Measurements from ENCODE around the gene NDUFS2.

The NDUFS2 gene

GRCh38 chr1:161223805-161224694 lies 21.9 kb downstream of the NDUFS2 start:
- TF ChIP-seq FOXP2 (optimal IDR thresholded peaks at IDR 0.05; ENCODE audit: borderline replicate concordance, extremely low read depth, extremely low read length, insufficient read depth) = no peak
- TF ChIP-seq REST (IDR thresholded peaks at IDR 0.05; ENCODE audit: insufficient read depth in 1 of 2, low read depth in 2 of 2, low read length in 2 of 2) = no peak
- no peak for TF ChIP-seq POLR2AphosphoS5 (IDR thresholded peaks at IDR 0.05; ENCODE audit: low read depth, low read length)
- no peak for TF ChIP-seq SIN3A (IDR thresholded peaks at IDR 0.05; ENCODE audit: borderline replicate concordance, insufficient read depth, low read length)
- TF ChIP-seq TAF1 (IDR thresholded peaks at IDR 0.05; ENCODE audit: borderline replicate concordance, insufficient read depth, low read length) = no peak

GRCh38 chr1:161225178-161225533 lies 23.0 kb downstream of the NDUFS2 start:
- TF ChIP-seq TAF1 (IDR thresholded peaks at IDR 0.05; ENCODE audit: borderline replicate concordance, insufficient read depth, low read length) = no peak

- TF ChIP-seq REST (IDR thresholded peaks at IDR 0.05; ENCODE audit: insufficient read depth in 1 of 2, low read depth in 2 of 2, low read length in 2 of 2) (peak in 1 of 2 experiments; percentile 26; a peak in 1 of 4 replicates), SIN3A (IDR thresholded peaks at IDR 0.05; ENCODE audit: borderline replicate concordance, insufficient read depth, low read length) (no peak), POLR2AphosphoS5 (IDR thresholded peaks at IDR 0.05; ENCODE audit: low read depth, low read length) (no peak; the same call in 1 of the 2 replicates), TAF1 (IDR thresholded peaks at IDR 0.05; ENCODE audit: borderline replicate concordance, insufficient read depth, low read length) (peak; percentile 94)
Observed at GRCh38 chr1:161225534-161226319, 23.6 kb downstream of the NDUFS2 start, which contains the start of gene TOMM40L. TSS of gene TOMM40L (plus strand) at chr1:161226060. CDS start at chr1:161226490, 430 bp downstream.

- TF ChIP-seq REST (IDR thresholded peaks at IDR 0.05; ENCODE audit: insufficient read depth in 1 of 2, low read depth in 2 of 2, low read length in 2 of 2) (no peak), POLR2AphosphoS5 (IDR thresholded peaks at IDR 0.05; ENCODE audit: low read depth, low read length) (no peak), SIN3A (IDR thresholded peaks at IDR 0.05; ENCODE audit: borderline replicate concordance, insufficient read depth, low read length) (no peak), TAF1 (IDR thresholded peaks at IDR 0.05; ENCODE audit: borderline replicate concordance, insufficient read depth, low read length) (no peak), FOXP2 (optimal IDR thresholded peaks at IDR 0.05; ENCODE audit: borderline replicate concordance, extremely low read depth, extremely low read length, insufficient read depth) (no peak)
Observed at GRCh38 chr1:161226320-161226711, 24.1 kb downstream of the NDUFS2 start.

- no peak for TF ChIP-seq FOXP2 (optimal IDR thresholded peaks at IDR 0.05; ENCODE audit: borderline replicate concordance, extremely low read depth, extremely low read length, insufficient read depth)
- TF ChIP-seq TAF1 (IDR thresholded peaks at IDR 0.05; ENCODE audit: borderline replicate concordance, insufficient read depth, low read length) = peak; percentile 34; the same call in 1 of the 2 replicates
Observed at GRCh38 chr1:161226759-161227158, 24.6 kb downstream of the NDUFS2 start.

All from PFSK-1 (cell line).